Stomach (tissue), 4 donors: ENCODE measurements around the gene NR5A2.

Source experiments
- CTCF ChIP-seq, 7 experiments: fragments of 450-650 bp in 4 of 7; fragments of 200-600 bp in 3 of 7; sonication (generic) in 3 of 7; IDR thresholded peaks; one replicate each; pipeline ENCODE4 v1.5.1; 2016 to 2019; ENCODE audit warnings: antibody characterized with exemption in 7 of 7, control low read depth in 2 of 7, mild to moderate bottlenecking in 1 of 7
- EP300 ChIP-seq: sonication (generic); formaldehyde crosslinking; IDR thresholded peaks from one replicate; pipeline ENCODE4 v1.6.1; 2017; ENCODE audit warnings: antibody characterized with exemption
- POLR2AphosphoS5 ChIP-seq, 3 donors: sonication (generic); formaldehyde crosslinking; IDR thresholded peaks; one replicate each; pipeline ENCODE4 v1.6.1; 2016; ENCODE audit warnings: antibody characterized with exemption in 3 of 3

GRCh38 chr1:200036619-200037270 is 9.2 kb downstream of the NR5A2 start:
- TF ChIP-seq EP300 (no peak), CTCF (IDR thresholded peaks at IDR 0.05) (no peak), POLR2AphosphoS5 (IDR thresholded peaks at IDR 0.05) (no peak)
